MCF 10A (cell line): Measurements from ENCODE around the gene CLDN9. TPM values are rescaled to one million over a fixed set of nuclear protein-coding genes. Genes with fewer than 3 reads are reported as not detected.

Experiments
- BruUV-seq: library from RNA; stranded (reverse); fragments of 400-500 nt; replicated peaks from 2 replicates; lab custom pipeline; 2021; lab: Mats Ljungman, UMichigan
- CTCF ChIA-PET: fragments of 300-600 bp; sonication (Branson Sonifier 250); formaldehyde crosslinking; extraction: SDS; loops from one replicate; lab custom pipeline; 2021; ENCODE audit warnings: antibody characterized with exemption, inconsistent platforms; lab: Yijun Ruan, JAX
- POLR2A ChIA-PET: fragments of 300-600, 350-650 bp; sonication (Branson Sonifier 250); formaldehyde crosslinking; extraction: SDS; loops from one replicate; lab custom pipeline; 2020; ENCODE audit warnings: antibody characterized with exemption, inconsistent platforms; lab: Yijun Ruan, JAX
- DNase-seq: peaks from one replicate; pipeline ENCODE4 v3.0.0-alpha.2; 2018; ENCODE audit not compliant: unreplicated experiment
- H3K27ac Mint-ChIP-seq: one replicate; pipeline ENCODE4 v1.8.0; 2022; ENCODE audit warnings: mild to moderate bottlenecking, low read depth, mixed read lengths; ENCODE audit not compliant: unreplicated experiment
- H3K27me3 Mint-ChIP-seq: one replicate; pipeline ENCODE4 v1.8.0; 2022; ENCODE audit warnings: mixed read lengths; ENCODE audit not compliant: insufficient read depth, unreplicated experiment
- H3K36me3 Mint-ChIP-seq: one replicate; pipeline ENCODE4 v1.8.0; 2022; ENCODE audit warnings: mild to moderate bottlenecking, moderate library complexity, mixed read lengths; ENCODE audit not compliant: insufficient read depth, unreplicated experiment
- H3K4me1 Mint-ChIP-seq: one replicate; pipeline ENCODE4 v1.8.0; 2022; ENCODE audit warnings: mixed read lengths; ENCODE audit not compliant: insufficient read depth, unreplicated experiment
- H3K4me3 Mint-ChIP-seq: one replicate; pipeline ENCODE4 v1.8.0; 2022; ENCODE audit warnings: mild to moderate bottlenecking, moderate library complexity, mixed read lengths; ENCODE audit not compliant: unreplicated experiment
- H3K9me3 Mint-ChIP-seq: one replicate; pipeline ENCODE4 v1.8.0; 2022; ENCODE audit warnings: mixed read lengths; ENCODE audit not compliant: unreplicated experiment
- intact Hi-C: fragments of 100-400 bp; cut with micrococcal nuclease; formaldehyde crosslinking; loops from 2 replicates; pipeline ENCODE4 v1.14.1; 2022
- total RNA-seq: library from RNA; stranded (reverse); gene quantifications from 2 replicates; pipeline ENCODE4 v1.2.3, GENCODE V29; 2022
- TF ChIP-seq, protein P1 (sequence below): fragments of 200-600 bp; IDR thresholded peaks from one replicate; pipeline ENCODE4 v1.8.0; 2022; ENCODE audit warnings: antibody characterized with exemption, mild to moderate bottlenecking; ENCODE audit not compliant: unreplicated experiment

CLDN9 gene
- total RNA-seq, 1 experiment from 2014 or later: 0.44 TPM

DNA sequence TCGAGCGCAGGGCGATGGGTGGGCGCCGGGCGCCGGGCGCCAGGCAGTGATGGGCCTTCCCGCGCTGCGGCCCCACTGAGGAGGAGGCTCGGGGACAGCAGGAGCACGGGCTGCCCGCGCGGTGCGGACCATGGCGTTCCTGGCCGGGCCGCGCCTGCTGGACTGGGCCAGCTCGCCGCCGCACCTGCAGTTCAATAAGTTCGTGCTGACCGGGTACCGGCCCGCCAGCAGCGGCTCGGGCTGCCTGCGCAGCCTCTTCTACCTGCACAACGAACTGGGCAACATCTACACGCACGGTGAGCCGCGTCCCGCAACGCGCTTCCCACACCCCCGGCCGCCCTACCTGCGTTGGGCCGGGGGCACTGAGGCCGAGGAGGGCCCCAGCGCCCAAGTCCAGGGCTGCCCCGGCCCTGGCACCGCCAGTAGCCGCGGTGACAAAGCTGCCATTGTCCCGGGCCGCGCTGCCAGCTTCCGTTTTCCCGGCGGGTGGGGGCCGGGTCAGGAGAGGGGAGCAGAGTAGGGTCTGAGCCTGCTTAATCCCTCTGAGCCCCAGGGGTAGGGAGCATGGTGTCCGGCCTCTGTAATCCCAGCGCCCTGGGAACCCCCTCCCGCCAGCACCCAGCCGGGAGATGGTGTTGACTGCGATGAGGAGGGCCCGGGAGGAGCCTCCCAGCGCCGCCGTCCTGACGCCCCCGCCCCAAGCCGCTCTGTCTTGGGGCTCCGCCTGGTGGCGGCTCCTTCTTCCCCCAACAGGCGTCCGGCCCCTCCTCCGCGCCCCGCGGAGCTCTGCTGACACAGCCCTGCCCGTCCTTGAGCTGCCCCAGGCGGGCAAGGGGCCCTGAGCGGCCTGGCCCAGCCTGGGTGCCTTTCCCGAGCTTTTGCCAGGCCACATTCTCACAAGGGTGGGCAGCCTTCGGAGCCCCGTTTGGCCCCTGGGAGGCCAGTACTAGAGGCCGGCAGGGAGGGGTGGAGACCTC, 42.9 kb upstream of the CLDN9 start:
- Mint-ChIP-seq H3K36me3 (no peaks in the 10 kb centered on the region), H3K27me3 (no peaks in the 10 kb centered on the region), H3K4me3 (peak overlapping the region; percentile 68), H3K27ac (no peak overlapping the region), H3K4me1 (peaks cover 5% of the 10 kb centered on the region), H3K9me3 (no peaks in the 10 kb centered on the region)
- BruUV-seq: no TSS peak
- TF ChIP-seq, protein P1, sequence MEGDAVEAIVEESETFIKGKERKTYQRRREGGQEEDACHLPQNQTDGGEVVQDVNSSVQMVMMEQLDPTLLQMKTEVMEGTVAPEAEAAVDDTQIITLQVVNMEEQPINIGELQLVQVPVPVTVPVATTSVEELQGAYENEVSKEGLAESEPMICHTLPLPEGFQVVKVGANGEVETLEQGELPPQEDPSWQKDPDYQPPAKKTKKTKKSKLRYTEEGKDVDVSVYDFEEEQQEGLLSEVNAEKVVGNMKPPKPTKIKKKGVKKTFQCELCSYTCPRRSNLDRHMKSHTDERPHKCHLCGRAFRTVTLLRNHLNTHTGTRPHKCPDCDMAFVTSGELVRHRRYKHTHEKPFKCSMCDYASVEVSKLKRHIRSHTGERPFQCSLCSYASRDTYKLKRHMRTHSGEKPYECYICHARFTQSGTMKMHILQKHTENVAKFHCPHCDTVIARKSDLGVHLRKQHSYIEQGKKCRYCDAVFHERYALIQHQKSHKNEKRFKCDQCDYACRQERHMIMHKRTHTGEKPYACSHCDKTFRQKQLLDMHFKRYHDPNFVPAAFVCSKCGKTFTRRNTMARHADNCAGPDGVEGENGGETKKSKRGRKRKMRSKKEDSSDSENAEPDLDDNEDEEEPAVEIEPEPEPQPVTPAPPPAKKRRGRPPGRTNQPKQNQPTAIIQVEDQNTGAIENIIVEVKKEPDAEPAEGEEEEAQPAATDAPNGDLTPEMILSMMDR: peak; percentile 54
- intact Hi-C loops: loop anchor here (1.0 kb wide), 1 partner anchor 10 kb away; the partner anchor contains the start of gene PKMYT1
- CTCF ChIA-PET: interaction anchor here (0.6 to 0.9 kb wide), 7 partner anchors 13 to 1987 kb away, joined by 3 to 5 read pairs (median 3); no protein-coding TSS in a partner anchor
- POLR2A ChIA-PET: interaction anchor here (0.6 to 2.8 kb wide), 11 partner anchors 11 to 1290 kb away, joined by 3 to 19 read pairs (median 3); partner anchors contain the start of genes FLYWCH1, PKMYT1 and TNFRSF12A
- DNase-seq: peak; percentile 73

DNA sequence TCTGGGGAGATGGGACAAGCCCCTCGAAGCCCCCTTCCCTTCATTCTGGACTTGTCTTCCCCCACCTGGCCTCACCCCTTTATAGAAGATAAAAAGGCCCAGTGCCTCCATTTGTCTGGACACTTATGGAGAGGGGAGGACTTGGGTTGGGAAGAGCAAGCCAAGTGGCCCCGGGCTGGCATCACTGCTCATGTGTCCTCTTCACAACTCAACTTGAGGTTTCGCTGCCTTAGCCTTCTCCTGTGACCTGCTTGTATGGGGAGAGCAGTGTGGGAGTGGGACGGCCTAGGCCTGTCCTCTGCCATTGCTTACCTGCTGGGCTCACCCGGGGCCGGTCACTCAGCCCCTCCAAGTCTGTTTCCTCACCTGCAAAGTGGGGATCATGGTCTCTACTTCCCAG, 42.2 kb upstream of the CLDN9 start:
- H3K36me3 Mint-ChIP-seq: no peaks in the 10 kb centered on the region
- no TSS peak for BruUV-seq
- DNase-seq: no peak
- H3K4me1 Mint-ChIP-seq: peaks cover 5% of the 10 kb centered on the region
- TF ChIP-seq, protein P1: no peak
- ChIA-PET CTCF (interaction anchor here (0.6 to 0.7 kb wide), 4 partner anchors 12 to 1987 kb away, joined by 3 read pairs; no protein-coding TSS in a partner anchor), POLR2A (interaction anchor here (0.6 to 2.8 kb wide), 6 partner anchors 10 to 1290 kb away, joined by 3 to 19 read pairs (median 4); partner anchors contain the start of genes FLYWCH1 and PKMYT1)
- no peaks in the 10 kb centered on the region for H3K27me3 Mint-ChIP-seq
- H3K27ac Mint-ChIP-seq: no peak overlapping the region
- no peaks in the 10 kb centered on the region for H3K9me3 Mint-ChIP-seq
- intact Hi-C loops: no loop called here
- peak overlapping the region; percentile 68 for H3K4me3 Mint-ChIP-seq

DNA sequence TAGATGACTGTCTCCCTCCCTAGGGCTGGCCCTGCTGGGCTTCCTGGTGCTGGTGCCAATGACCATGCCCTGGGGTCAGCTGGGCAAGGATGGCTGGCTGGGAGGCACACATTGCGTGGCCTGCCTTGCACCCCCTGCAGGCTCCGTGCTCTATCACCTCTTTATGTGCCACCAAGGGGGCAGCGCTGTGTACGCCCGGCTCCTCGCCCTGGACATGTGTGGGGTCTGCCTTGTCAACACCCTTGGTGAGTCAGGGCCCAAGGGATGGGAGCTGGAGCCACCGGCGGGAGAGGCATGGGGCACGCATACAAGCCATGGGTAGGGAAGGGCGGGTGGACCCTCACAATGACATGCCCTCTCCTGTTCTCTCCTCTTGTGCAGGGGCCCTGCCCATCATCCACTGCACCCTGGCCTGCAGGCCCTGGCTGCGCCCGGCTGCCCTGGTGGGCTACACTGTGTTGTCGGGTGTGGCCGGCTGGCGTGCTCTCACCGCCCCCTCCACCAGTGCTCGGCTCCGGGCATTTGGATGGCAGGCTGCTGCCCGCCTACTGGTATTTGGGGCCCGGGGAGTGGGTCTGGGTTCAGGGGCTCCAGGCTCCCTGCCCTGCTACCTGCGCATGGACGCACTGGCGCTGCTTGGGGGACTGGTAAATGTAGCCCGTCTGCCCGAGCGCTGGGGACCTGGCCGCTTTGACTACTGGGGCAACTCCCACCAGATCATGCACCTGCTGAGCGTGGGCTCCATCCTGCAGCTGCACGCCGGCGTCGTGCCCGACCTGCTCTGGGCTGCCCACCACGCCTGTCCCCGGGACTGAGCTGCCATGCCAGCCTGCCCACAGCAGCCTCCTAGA, 41.4 kb upstream of the CLDN9 start:
- TF ChIP-seq, protein P1: no peak
- no peaks in the 10 kb centered on the region for H3K36me3 Mint-ChIP-seq
- intact Hi-C loops: no loop called here
- H3K27ac Mint-ChIP-seq: peak overlapping the region; percentile 4
- no peaks in the 10 kb centered on the region for H3K27me3 Mint-ChIP-seq
- H3K4me1 Mint-ChIP-seq: peaks cover 5% of the 10 kb centered on the region
- ChIA-PET CTCF (interaction anchor here (0.6 kb wide), 3 partner anchors 24 to 978 kb away, joined by 3 read pairs; no protein-coding TSS in a partner anchor), POLR2A (interaction anchor here (0.6 to 1.5 kb wide), 3 partner anchors 9 to 20 kb away, joined by 3 to 5 read pairs (median 5); partner anchors contain the start of gene PKMYT1)
- no peak for DNase-seq
- no TSS peak for BruUV-seq
- H3K4me3 Mint-ChIP-seq: peak overlapping the region; percentile 68
- no peaks in the 10 kb centered on the region for H3K9me3 Mint-ChIP-seq
